A549 (cell line): ENCODE results near the gene CARMIL3. TPM values are rescaled to one million over a fixed set of nuclear protein-coding genes. Genes with fewer than 3 reads are reported as not detected.

ENCODE experiments used
- ATAC-seq, 2 experiments: fragments of 200-7000 bp in 1 of 2; fragments of >200 bp in 1 of 2; cut with Nextera tagmentation in 1 of 2; cut with Tn5 transposase in 1 of 2; 3 replicates each; pipeline versions ENCODE4 v1.8.0 to v1.9.1; 2018 to 2020; ENCODE audit warnings: mild to moderate bottlenecking in 1 of 2, moderate library complexity in 1 of 2
- CTCF ChIA-PET: fragments of 300-600 bp; sonication (Branson Sonifier 250); formaldehyde crosslinking; extraction: SDS; loops from one replicate; lab custom pipeline; 2021; ENCODE audit warnings: antibody characterized with exemption, inconsistent platforms; lab: Yijun Ruan, JAX
- POLR2A ChIA-PET: fragments of 350-600 bp; formaldehyde crosslinking; extraction: SDS; loops from one replicate; lab custom pipeline; 2021; ENCODE audit warnings: antibody characterized with exemption, inconsistent platforms; lab: Yijun Ruan, JAX
- DNase-seq, 2 experiments: peaks; one replicate each; pipeline versions ENCODE4 v3.0.0 to v3.0.0-alpha.2; 2011 to 2016; ENCODE audit warnings: low read depth in 1 of 2, low spot score in 1 of 2
- FAIRE-seq: peaks from 2 replicates; lab custom pipeline; 2011; peaks lifted over from hg19 to GRCh38; lab: Jason Lieb, UNC
- H3K27ac ChIP-seq, 2 experiments: fragments of >200 bp; sonication (Bioruptor Twin); formaldehyde crosslinking; 3 replicates each; pipeline ENCODE4 v1.5.1; 2016 to 2017
- H3K4me1 ChIP-seq: fragments of >200 bp; sonication (Bioruptor Twin); formaldehyde crosslinking; 3 replicates; pipeline ENCODE4 v1.6.1; 2016
- H3K4me2 ChIP-seq: fragments of >200 bp; sonication (Bioruptor Twin); formaldehyde crosslinking; 3 replicates; pipeline ENCODE4 v1.6.1; 2016
- H3K4me3 ChIP-seq: fragments of >200 bp; sonication (Bioruptor Twin); formaldehyde crosslinking; 3 replicates; pipeline ENCODE4 v1.5.1; 2016
- H3K9me3 ChIP-seq: fragments of >200 bp; sonication (Bioruptor Twin); formaldehyde crosslinking; 3 replicates; pipeline ENCODE4 v1.6.1; 2016
- BHLHE40 ChIP-seq: IDR thresholded peaks from 2 replicates; pipeline ENCODE4 v1.6.1; 2012; ENCODE audit warnings: low read depth, low read length, inconsistent platforms
- CBX2 ChIP-seq: fragments of 200-600 bp; sonication (generic); IDR thresholded peaks from 2 replicates; pipeline ENCODE4 v1.6.1; 2016; ENCODE audit warnings: low read depth, mild to moderate bottlenecking, borderline replicate concordance
- CBX8 ChIP-seq: fragments of 200-600 bp; sonication (generic); IDR thresholded peaks from 2 replicates; pipeline ENCODE4 v1.6.1; 2016
- EHF ChIP-seq: fragments of 250-450 bp; sonication (Bioruptor Pico); IDR thresholded peaks from 2 replicates; pipeline ENCODE4 v1.5.0; 2020; ENCODE audit warnings: mild to moderate bottlenecking
- EHMT2 ChIP-seq: fragments of 200-600 bp; sonication (generic); IDR thresholded peaks from 2 replicates; pipeline ENCODE4 v1.6.1; 2016; ENCODE audit warnings: antibody characterized with exemption, low read depth, mild to moderate bottlenecking, moderate library complexity
- ELK1 ChIP-seq: fragments of 150-350 bp; IDR thresholded peaks from 2 replicates; pipeline ENCODE4 v1.6.1; 2014; ENCODE audit warnings: low read depth, mild to moderate bottlenecking, low read length
- FOXS1 ChIP-seq: fragments of 250-450 bp; sonication (Bioruptor Pico); IDR thresholded peaks from 2 replicates; pipeline ENCODE4 v1.5.0; 2020; ENCODE audit warnings: mild to moderate bottlenecking, moderate library complexity
- GATA3 ChIP-seq: IDR thresholded peaks from 2 replicates; pipeline ENCODE4 v1.6.1; 2012; ENCODE audit warnings: borderline replicate concordance
- HDAC2 ChIP-seq: fragments of 200-600 bp; sonication (generic); IDR thresholded peaks from 2 replicates; pipeline ENCODE4 v1.6.1; 2016
- HES2 ChIP-seq: fragments of >200 bp; sonication (Bioruptor Twin); formaldehyde crosslinking; IDR thresholded peaks from 2 replicates; pipeline ENCODE4 v1.6.1; 2016
- HOXA7 ChIP-seq: fragments of 250-450 bp; sonication (Bioruptor Pico); IDR thresholded peaks from 2 replicates; pipeline ENCODE4 v1.5.0; 2020; ENCODE audit warnings: mild to moderate bottlenecking, moderate library complexity
- HOXB13 ChIP-seq: fragments of 250-450 bp; sonication (Bioruptor Pico); IDR thresholded peaks from 2 replicates; pipeline ENCODE4 v1.5.0; 2020; ENCODE audit warnings: low read depth, mild to moderate bottlenecking, moderate library complexity
- HOXB5 ChIP-seq: fragments of 250-450 bp; sonication (Bioruptor Pico); IDR thresholded peaks from 2 replicates; pipeline ENCODE4 v1.5.0; 2020; ENCODE audit warnings: mild to moderate bottlenecking, moderate library complexity
- JUN ChIP-seq, 2 experiments: fragments of >200 bp; sonication (Bioruptor Twin); formaldehyde crosslinking; IDR thresholded peaks; 2 replicates in 1 of 2; 3 replicates in 1 of 2; pipeline ENCODE4 v1.6.1; 2016 to 2017
- KDM1A ChIP-seq: fragments of 200-600 bp; sonication (generic); IDR thresholded peaks from 2 replicates; pipeline ENCODE4 v1.6.1; 2016; ENCODE audit warnings: low read depth, mild to moderate bottlenecking
- KDM5A ChIP-seq: fragments of 200-600 bp; sonication (generic); IDR thresholded peaks from 2 replicates; pipeline ENCODE4 v1.6.1; 2016; ENCODE audit warnings: antibody characterized with exemption, mild to moderate bottlenecking
- MAFK ChIP-seq: fragments of 450-650 bp; IDR thresholded peaks from 2 replicates; pipeline ENCODE4 v1.6.1; 2014; ENCODE audit not compliant: partially characterized antibody
- MAX ChIP-seq: IDR thresholded peaks from 2 replicates; pipeline ENCODE4 v1.6.1; 2012
- MAZ ChIP-seq: fragments of 150-350 bp; IDR thresholded peaks from 2 replicates; pipeline ENCODE4 v1.6.1; 2014; ENCODE audit warnings: antibody characterized with exemption, low read depth, low read length, borderline replicate concordance
- MYC ChIP-seq: IDR thresholded peaks from 2 replicates; pipeline ENCODE4 v1.6.1; 2012; ENCODE audit warnings: mild to moderate bottlenecking, inconsistent platforms, low read length, improper control_type of control experiment, borderline replicate concordance
- NR3C1 ChIP-seq: fragments of >200 bp; sonication (Bioruptor Twin); formaldehyde crosslinking; IDR thresholded peaks from 3 replicates; pipeline ENCODE4 v1.6.1; 2017
- PBX3 ChIP-seq: IDR thresholded peaks from 2 replicates; pipeline ENCODE4 v1.6.1; 2012
- PHF8 ChIP-seq: fragments of 200-600 bp; sonication (generic); IDR thresholded peaks from 2 replicates; pipeline ENCODE4 v1.6.1; 2016; ENCODE audit warnings: low read depth, mild to moderate bottlenecking, antibody characterized with exemption, moderate library complexity, borderline replicate concordance
- POLR2AphosphoS2 ChIP-seq: conservative IDR thresholded peaks from 2 replicates; pipeline ENCODE4 v1.6.1; 2012; ENCODE audit warnings: low read length, improper control_type of control experiment, inconsistent platforms
- RAD21 ChIP-seq, 2 experiments: fragments of >200 bp in 1 of 2; sonication (Bioruptor Twin) in 1 of 2; formaldehyde crosslinking in 1 of 2; IDR thresholded peaks in 1 of 2; conservative IDR thresholded peaks in 1 of 2; 2 replicates in 1 of 2; 3 replicates in 1 of 2; pipeline ENCODE4 v1.6.1; 2012 to 2018; ENCODE audit warnings: inconsistent platforms in 1 of 2
- SREBF2 ChIP-seq: fragments of 450-650 bp; IDR thresholded peaks from 2 replicates; pipeline ENCODE4 v1.6.1; 2014; ENCODE audit warnings: mild to moderate bottlenecking, moderate library complexity
- WGBS: methylation state at CpG from one replicate; pipeline ENCODE4 v1.1.6; 2017; ENCODE audit errors: missing lambda C conversion rate; 5-methylcytosine and 5-hydroxymethylcytosine counted together
- polyA plus RNA-seq, 4 experiments: library from polyadenylated mRNA; depleted of rRNA in 3 of 4; stranded (reverse); fragments of >200 nt; fragmentation: RNase III in 1 of 4; extraction: RNeasy Plus Mini Kit Qiagen cat#74134 plus additional on column Dnase treatment in 1 of 4; gene quantifications; 2 replicates in 3 of 4; 3 replicates in 1 of 4; pipeline ENCODE4 v1.2.3, GENCODE V29; 2011 to 2017
- TF ChIP-seq, protein P1 (sequence below): fragments of 250-450 bp; sonication (Bioruptor Pico); IDR thresholded peaks from 2 replicates; pipeline ENCODE4 v1.5.0; 2021; ENCODE audit warnings: mild to moderate bottlenecking, moderate library complexity, borderline replicate concordance
- TF ChIP-seq, protein P2 (sequence below): fragments of 450-650 bp; IDR thresholded peaks from 2 replicates; pipeline ENCODE4 v1.6.1; 2014; ENCODE audit warnings: antibody characterized with exemption
- TF ChIP-seq, protein P3 (sequence below): IDR thresholded peaks from 2 replicates; pipeline ENCODE4 v1.6.1; 2012; ENCODE audit warnings: low read depth, borderline replicate concordance

Gene CARMIL3
- polyA plus RNA-seq, 2 of the 4 experiments (the other 2 are of a cell fraction) = 0.45 to 0.98 TPM

GRCh38 chr14:24038686-24039085, 13.1 kb upstream of the CARMIL3 start:
- CTCF ChIA-PET = interaction anchor here (1.0 to 1.8 kb wide), 4 partner anchors 20 to 70 kb away, joined by 3 to 9 read pairs (median 6); no protein-coding TSS in a partner anchor
- 79% methylated on average over 2 of the region's 2 CpGs for WGBS

GRCh38 chr14:24040692-24041091, 11.1 kb upstream of the CARMIL3 start:
- WGBS = 5% methylated on average over 2 of the region's 2 CpGs
- no peak for FAIRE-seq
- ChIA-PET CTCF (interaction anchor here (1.4 to 2.2 kb wide), 2 partner anchors 17 to 65 kb away, joined by 3 to 9 read pairs; no protein-coding TSS in a partner anchor), POLR2A (no interaction called here)
- H3K4me3 ChIP-seq = no peak overlapping the region
- no peak for DNase-seq
- H3K27ac ChIP-seq = no peak overlapping the region
- H3K4me1 ChIP-seq = peaks cover 11% of the 10 kb centered on the region; the same call in 2 of the 3 replicates
- no peaks in the 10 kb centered on the region for H3K9me3 ChIP-seq
- no peak overlapping the region for H3K4me2 ChIP-seq
- TF ChIP-seq JUN (IDR thresholded peaks at IDR 0.05) (no peak), KDM1A (no peak), HOXB5 (CRISPR knock-in tag) (no peak), EHF (CRISPR knock-in tag) (no peak), RAD21 (conservative IDR thresholded peaks at IDR 0.05 in 1 of 2, IDR thresholded peaks at IDR 0.05 in 1 of 2) (no peak), KDM5A (no peak), POLR2AphosphoS2 (no peak), SREBF2 (no peak), ELK1 (no peak), NR3C1 (no peak), HDAC2 (no peak), HOXB13 (CRISPR knock-in tag) (no peak), MAX (no peak)
- TF ChIP-seq, protein P1, sequence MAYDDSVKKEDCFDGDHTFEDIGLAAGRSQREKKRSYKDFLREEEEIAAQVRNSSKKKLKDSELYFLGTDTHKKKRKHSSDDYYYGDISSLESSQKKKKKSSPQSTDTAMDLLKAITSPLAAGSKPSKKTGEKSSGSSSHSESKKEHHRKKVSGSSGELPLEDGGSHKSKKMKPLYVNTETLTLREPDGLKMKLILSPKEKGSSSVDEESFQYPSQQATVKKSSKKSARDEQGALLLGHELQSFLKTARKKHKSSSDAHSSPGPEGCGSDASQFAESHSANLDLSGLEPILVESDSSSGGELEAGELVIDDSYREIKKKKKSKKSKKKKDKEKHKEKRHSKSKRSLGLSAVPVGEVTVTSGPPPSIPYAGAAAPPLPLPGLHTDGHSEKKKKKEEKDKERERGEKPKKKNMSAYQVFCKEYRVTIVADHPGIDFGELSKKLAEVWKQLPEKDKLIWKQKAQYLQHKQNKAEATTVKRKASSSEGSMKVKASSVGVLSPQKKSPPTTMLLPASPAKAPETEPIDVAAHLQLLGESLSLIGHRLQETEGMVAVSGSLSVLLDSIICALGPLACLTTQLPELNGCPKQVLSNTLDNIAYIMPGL (CRISPR knock-in tag) = no peak
- ATAC-seq = no peak

More at GRCh38 chr14:24038686-24039085, 13.1 kb upstream of the CARMIL3 start:
- no peaks in the 10 kb centered on the region for H3K9me3 ChIP-seq
- no peak for TF ChIP-seq PHF8
- TF ChIP-seq JUN (IDR thresholded peaks at IDR 0.05) = no peak
- no peak for TF ChIP-seq CBX8
- no peak for TF ChIP-seq FOXS1
- TF ChIP-seq BHLHE40 = no peak
- no peak for TF ChIP-seq MYC
- TF ChIP-seq HOXA7 (CRISPR knock-in tag) = no peak
- TF ChIP-seq EHMT2 = no peak
- TF ChIP-seq CBX2 = no peak
- no peak for TF ChIP-seq GATA3
- TF ChIP-seq, protein P2, sequence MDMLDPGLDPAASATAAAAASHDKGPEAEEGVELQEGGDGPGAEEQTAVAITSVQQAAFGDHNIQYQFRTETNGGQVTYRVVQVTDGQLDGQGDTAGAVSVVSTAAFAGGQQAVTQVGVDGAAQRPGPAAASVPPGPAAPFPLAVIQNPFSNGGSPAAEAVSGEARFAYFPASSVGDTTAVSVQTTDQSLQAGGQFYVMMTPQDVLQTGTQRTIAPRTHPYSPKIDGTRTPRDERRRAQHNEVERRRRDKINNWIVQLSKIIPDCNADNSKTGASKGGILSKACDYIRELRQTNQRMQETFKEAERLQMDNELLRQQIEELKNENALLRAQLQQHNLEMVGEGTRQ = no peak
- TF ChIP-seq HOXB13 (CRISPR knock-in tag) = no peak
- TF ChIP-seq, protein P3, sequence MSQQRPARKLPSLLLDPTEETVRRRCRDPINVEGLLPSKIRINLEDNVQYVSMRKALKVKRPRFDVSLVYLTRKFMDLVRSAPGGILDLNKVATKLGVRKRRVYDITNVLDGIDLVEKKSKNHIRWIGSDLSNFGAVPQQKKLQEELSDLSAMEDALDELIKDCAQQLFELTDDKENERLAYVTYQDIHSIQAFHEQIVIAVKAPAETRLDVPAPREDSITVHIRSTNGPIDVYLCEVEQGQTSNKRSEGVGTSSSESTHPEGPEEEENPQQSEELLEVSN = no peak
- TF ChIP-seq PBX3 = no peak
- TF ChIP-seq HES2 = no peak
- TF ChIP-seq MAFK = no peak
- TF ChIP-seq MAZ = no peak
- no peak for TF ChIP-seq HDAC2
- TF ChIP-seq, all 56 proteins: peak for 0
- Histone ChIP-seq H3K4me2 (no peak overlapping the region), H3K4me3 (no peak overlapping the region), H3K4me1 (peaks cover 30% of the 10 kb centered on the region), H3K27ac (no peak overlapping the region)
- no peak for DNase-seq
- POLR2A ChIA-PET = no interaction called here
- FAIRE-seq = no peak
- no peak for ATAC-seq
